B cell (primary cell): ENCODE measurements around the gene TSEN54. TPM values are rescaled to one million over a fixed set of nuclear protein-coding genes. Genes with fewer than 3 reads are reported as not detected.

ENCODE experiments used
- ATAC-seq: fragments of 200-7000 bp; cut with Tn5 transposase; one replicate; pipeline ENCODE4 v1.10.0; 2021; ENCODE audit warnings: low read depth, mild to moderate bottlenecking, moderate number of reproducible peaks, moderate library complexity
- CTCF ChIA-PET: fragments of 350-600 bp; sonication (Branson Sonifier 250); formaldehyde crosslinking; loops from one replicate; lab custom pipeline; 2021; ENCODE audit warnings: antibody characterized with exemption, inconsistent platforms; lab: Charles Lee
- POLR2A ChIA-PET: fragments of 350-600 bp; sonication (Branson Sonifier 250); formaldehyde crosslinking; loops from one replicate; lab custom pipeline; 2021; ENCODE audit warnings: antibody characterized with exemption; lab: Charles Lee
- DNase-seq: peaks from one replicate; pipeline ENCODE4 v3.0.0; 2013
- H2AFZ ChIP-seq: 2 replicates; pipeline ENCODE4 v1.6.1; 2012; ENCODE audit warnings: mild to moderate bottlenecking, low read depth, low read length; ENCODE audit not compliant: insufficient read depth, poor library complexity, severe bottlenecking
- H3K27ac ChIP-seq, 2 donors: 1 replicate in 1 of 2; 2 replicates in 1 of 2; pipeline ENCODE4 v1.5.1; 2012 to 2013; ENCODE audit warnings: low read length in 2 of 2, mild to moderate bottlenecking in 2 of 2, moderate library complexity in 1 of 2
- H3K27me3 ChIP-seq, 4 experiments: fragments of 200-600 bp in 1 of 4; sonication (generic) in 1 of 4; replicated peaks in 1 of 4; 1 replicate in 2 of 4; 2 replicates in 2 of 4; pipeline versions ENCODE4 v1.6.1 to v1.7.0; 2013 to 2016; ENCODE audit warnings: low read length in 3 of 4, mild to moderate bottlenecking in 2 of 4, mixed read lengths in 1 of 4, moderate library complexity in 1 of 4; ENCODE audit not compliant: insufficient read depth in 4 of 4, control insufficient read depth in 3 of 4; ENCODE audit errors: control extremely low read depth in 1 of 4
- H3K36me3 ChIP-seq, 2 experiments: replicated peaks in 1 of 2; 1 replicate in 1 of 2; 2 replicates in 1 of 2; pipeline versions ENCODE4 v1.6.1 to v1.7.1; 2013; ENCODE audit warnings: low read length in 1 of 2; ENCODE audit not compliant: insufficient read depth in 2 of 2, control insufficient read depth in 1 of 2; ENCODE audit errors: control extremely low read depth in 1 of 2, extremely low read depth in 1 of 2
- H3K4me1 ChIP-seq, 2 donors: fragments of 200-600 bp in 1 of 2; sonication (generic) in 1 of 2; 1 replicate in 1 of 2; 2 replicates in 1 of 2; pipeline versions ENCODE4 v1.5.1 to v1.6.1; 2013 to 2017; ENCODE audit warnings: low read length in 2 of 2; ENCODE audit not compliant: control insufficient read depth in 2 of 2, insufficient read depth in 2 of 2
- H3K4me2 ChIP-seq: replicated peaks from 2 replicates; pipeline ENCODE3; 2012; ENCODE audit warnings: mild to moderate bottlenecking, low read depth, low read length; ENCODE audit not compliant: poor library complexity, severe bottlenecking
- H3K4me3 ChIP-seq, 5 experiments: fragments of 200-600 bp in 1 of 5; sonication (generic) in 1 of 5; 1 replicate in 3 of 5; 2 replicates in 2 of 5; pipeline versions ENCODE4 v1.5.1 to v1.7.0; 2011 to 2016; ENCODE audit warnings: low read length in 4 of 5, mild to moderate bottlenecking in 4 of 5, low read depth in 2 of 5, control low read depth in 1 of 5, moderate library complexity in 1 of 5; ENCODE audit not compliant: insufficient read depth in 1 of 5; ENCODE audit errors: control extremely low read depth in 1 of 5, extremely low read depth in 1 of 5
- H3K79me2 ChIP-seq: fragments of 200-600 bp; sonication (generic); one replicate; pipeline ENCODE4 v1.6.0; 2016; ENCODE audit warnings: low read length; ENCODE audit not compliant: control insufficient read depth, insufficient read depth
- H3K9ac ChIP-seq: fragments of 200-600 bp; sonication (generic); 2 replicates; pipeline ENCODE4 v1.6.1; 2017; ENCODE audit warnings: mild to moderate bottlenecking, low read length, moderate library complexity
- H3K9me3 ChIP-seq, 3 donors: one replicate each; pipeline versions ENCODE4 v1.6.1 to v1.7.1; 2013; ENCODE audit warnings: low read length in 2 of 3; ENCODE audit not compliant: control insufficient read depth in 2 of 3, insufficient read depth in 1 of 3; ENCODE audit errors: control extremely low read depth in 1 of 3
- H4K20me1 ChIP-seq: 2 replicates; pipeline ENCODE4 v1.6.0; 2012; ENCODE audit warnings: mild to moderate bottlenecking, low read length; ENCODE audit not compliant: insufficient read depth, control insufficient read depth, poor library complexity, severe bottlenecking
- H3K27ac Mint-ChIP-seq: one replicate; pipeline ENCODE4 v1.8.0; 2021; ENCODE audit warnings: mixed read lengths
- H3K27me3 Mint-ChIP-seq: one replicate; pipeline ENCODE4 v1.8.0; 2021; ENCODE audit warnings: mixed read lengths
- H3K4me1 Mint-ChIP-seq: one replicate; pipeline ENCODE4 v1.8.0; 2021; ENCODE audit warnings: mixed read lengths
- H3K4me3 Mint-ChIP-seq: one replicate; pipeline ENCODE4 v1.8.0; 2021; ENCODE audit warnings: mixed read lengths
- H3K9me3 Mint-ChIP-seq: one replicate; pipeline ENCODE4 v1.8.0; 2022; ENCODE audit warnings: mixed read lengths; ENCODE audit not compliant: insufficient read depth
- CTCF ChIP-seq: fragments of 200-600 bp; IDR thresholded peaks from one replicate; pipeline ENCODE4 v1.8.0; 2022; ENCODE audit warnings: antibody characterized with exemption, mild to moderate bottlenecking
- EZH2 ChIP-seq: IDR thresholded peaks from 2 replicates; pipeline ENCODE4 v1.6.1; 2012; ENCODE audit warnings: borderline replicate concordance, low read depth, mild to moderate bottlenecking, moderate library complexity, low read length; ENCODE audit not compliant: insufficient read depth, poor library complexity, severe bottlenecking
- WGBS: methylation state at CpG from one replicate; pipeline ENCODE4 v1.1.5; 2013; ENCODE audit warnings: missing lambda C conversion rate; ENCODE audit not compliant: insufficient coverage; 5-methylcytosine and 5-hydroxymethylcytosine counted together
- intact Hi-C: fragments of 100-400 bp; cut with micrococcal nuclease; formaldehyde crosslinking; loops from one replicate; pipeline ENCODE4 v1.10.0; 2022
- polyA plus RNA-seq: library from polyadenylated mRNA; depleted of rRNA; stranded (reverse); fragments of >200 nt; gene quantifications from 2 replicates; pipeline ENCODE4 v1.2.3, GENCODE V29; 2012
- total RNA-seq, 2 donors: library from RNA; stranded (reverse); fragments of 120-200 nt in 1 of 2; gene quantifications; 1 replicate in 1 of 2; 2 replicates in 1 of 2; pipeline versions ENCODE4 v1.2.3 to v1.2.4, GENCODE V29; 2013 to 2022

The TSEN54 gene
- total and polyA plus RNA-seq, 2 donors (not counting 1 experiment from before 2014, with no cell fraction given): 33.0 to 45.9 TPM

- intact Hi-C loops: no loop called here
- H3K4me2 ChIP-seq: no peak overlapping the region
- no peak overlapping the region for H3K27ac ChIP-seq
- TF ChIP-seq EZH2: no peak
- TF ChIP-seq CTCF: no peak
- H4K20me1 ChIP-seq: peaks cover 7% of the 10 kb centered on the region
- H3K4me3 ChIP-seq: no peak overlapping the region
- H2AFZ ChIP-seq: no peak overlapping the region
- ATAC-seq: no peak
- H3K9me3 ChIP-seq: no peaks in the 10 kb centered on the region
- H3K36me3 ChIP-seq: no peaks in the 10 kb centered on the region
- no peaks in the 10 kb centered on the region for H3K9me3 Mint-ChIP-seq
- no peaks in the 10 kb centered on the region for H3K27me3 Mint-ChIP-seq
- H3K9ac ChIP-seq: no peak overlapping the region
- H3K4me1 Mint-ChIP-seq: peaks cover 16% of the 10 kb centered on the region
- ChIA-PET CTCF (interaction anchor here (0.7 kb wide), 1 partner anchor 329 kb away, joined by 4 read pairs; no protein-coding TSS in a partner anchor), POLR2A (interaction anchor here (0.6 kb wide), 1 partner anchor 20 kb away, joined by 5 read pairs; no protein-coding TSS in a partner anchor)
- 96% methylated on average over 19 of the region's 19 CpGs for WGBS
- peaks cover 0 to 7% (median 0%) of the 10 kb centered on the region in 4 experiments for H3K27me3 ChIP-seq
- H3K79me2 ChIP-seq: peaks cover 11% of the 10 kb centered on the region
- H3K4me3 Mint-ChIP-seq: no peak overlapping the region
- DNase-seq: no peak
- peaks cover 15 to 21% of the 10 kb centered on the region in 2 donors for H3K4me1 ChIP-seq
- H3K27ac Mint-ChIP-seq: no peak overlapping the region
These were observed 14.8 kb downstream of the TSEN54 start for GRCh38 chr17:75530837-75531720.

GRCh38 chr17:75531721-75532072 is 15.4 kb downstream of the TSEN54 start:
- Mint-ChIP-seq H3K4me1 (peaks cover 10% of the 10 kb centered on the region), H3K27me3 (no peaks in the 10 kb centered on the region), H3K27ac (no peak overlapping the region), H3K4me3 (no peak overlapping the region), H3K9me3 (no peaks in the 10 kb centered on the region)
- peaks cover 9 to 15% of the 10 kb centered on the region in 2 donors for H3K4me1 ChIP-seq
- POLR2A ChIA-PET: interaction anchor here (0.7 kb wide), 1 partner anchor 40 kb away, joined by 15 read pairs; no protein-coding TSS in a partner anchor
- peaks cover 0 to 2% (median 0%) of the 10 kb centered on the region in 4 experiments for H3K27me3 ChIP-seq
- no peak for DNase-seq
- H3K36me3 ChIP-seq: no peaks in the 10 kb centered on the region
- no peak for ATAC-seq
- H3K4me3 ChIP-seq: no peak overlapping the region
- CTCF ChIA-PET: interaction anchor here (0.7 kb wide), 2 partner anchors 12 to 329 kb away, joined by 4 read pairs; no protein-coding TSS in a partner anchor
- no peak overlapping the region for H3K27ac ChIP-seq
- H3K9me3 ChIP-seq: no peaks in the 10 kb centered on the region
- H3K4me2 ChIP-seq: no peak overlapping the region
- peaks cover 2% of the 10 kb centered on the region for H4K20me1 ChIP-seq
- intact Hi-C loops: no loop called here
- WGBS: 100% methylated on average over 2 of the region's 7 CpGs
- no peak overlapping the region for H3K9ac ChIP-seq
- TF ChIP-seq EZH2 (no peak), CTCF (no peak)
- no peak overlapping the region for H2AFZ ChIP-seq
- H3K79me2 ChIP-seq: peaks cover 5% of the 10 kb centered on the region
